ENCODE data around the gene VSTM2B.
"Not testable (repeated sequence)": the region's sequence is repeated elsewhere in the genome, so short reads cannot be mapped to it uniquely, and the experiment has no call there.

VSTM2B gene

GRCh38 chr19:29551774-29552173, 26.0 kb downstream of the VSTM2B start:
- no peaks in the 10 kb centered on the region for H3F3A ChIP-seq (ENCODE audit: insufficient read depth, low read length)
- no peak for DNase-seq
- TF ChIP-seq EZH2phosphoT487 (IDR thresholded peaks at IDR 0.05; ENCODE audit: low read length) (no peak), EZH2 (optimal IDR thresholded peaks at IDR 0.05; ENCODE audit: low read depth, low read length) (no peak), CTCF (IDR thresholded peaks at IDR 0.05; ENCODE audit: low read length) (no peak)

GRCh38 chr19:29552454-29553280, 26.9 kb downstream of the VSTM2B start:
- TF ChIP-seq EZH2 (optimal IDR thresholded peaks at IDR 0.05; ENCODE audit: low read depth, low read length), result no peak
- TF ChIP-seq EZH2phosphoT487 (IDR thresholded peaks at IDR 0.05; ENCODE audit: low read length), result no peak
- no peak for TF ChIP-seq CTCF (IDR thresholded peaks at IDR 0.05; ENCODE audit: low read length)
- H3K27me3 ChIP-seq (replicated peaks; ENCODE audit: insufficient read depth, low read length), result peaks cover 23% of the 10 kb centered on the region; the same call in 1 of the 2 replicates
- no peak for DNase-seq
- no peaks in the 10 kb centered on the region for H3F3A ChIP-seq (ENCODE audit: insufficient read depth, low read length)
- H3K9me2 ChIP-seq (replicated peaks; ENCODE audit: insufficient read depth, low read length), result no peaks in the 10 kb centered on the region
- H3K27ac ChIP-seq (ENCODE audit: low read length), result no peak overlapping the region
- no peak overlapping the region for H3K4me2 ChIP-seq (ENCODE audit: low read depth, low read length)
- H3K4me1 ChIP-seq (ENCODE audit: low read length), result no peaks in the 10 kb centered on the region
- H3K79me2 ChIP-seq (ENCODE audit: low read length), result no peaks in the 10 kb centered on the region
- H3K36me3 ChIP-seq (replicated peaks; ENCODE audit: insufficient read depth, low read length), result no peaks in the 10 kb centered on the region
- H3K9ac ChIP-seq (ENCODE audit: low read length), result no peak overlapping the region
- no peaks in the 10 kb centered on the region for H3K9me3 ChIP-seq (replicated peaks; ENCODE audit: insufficient read depth, low read length)
- H3K4me3 ChIP-seq (ENCODE audit: low read length), result no peak overlapping the region
- no peak overlapping the region for H2AFZ ChIP-seq (ENCODE audit: low read length)
- H4K20me1 ChIP-seq (ENCODE audit: insufficient read depth, low read length), result no peaks in the 10 kb centered on the region

More at GRCh38 chr19:29551774-29552173, 26.0 kb downstream of the VSTM2B start:
- Histone ChIP-seq H3K9me2 (replicated peaks; ENCODE audit: insufficient read depth, low read length) (no peaks in the 10 kb centered on the region), H4K20me1 (ENCODE audit: insufficient read depth, low read length) (no peaks in the 10 kb centered on the region), H2AFZ (ENCODE audit: low read length) (no peak overlapping the region), H3K27ac (ENCODE audit: low read length) (no peak overlapping the region), H3K36me3 (replicated peaks; ENCODE audit: insufficient read depth, low read length) (no peaks in the 10 kb centered on the region), H3K79me2 (ENCODE audit: low read length) (no peaks in the 10 kb centered on the region), H3K9me3 (replicated peaks; ENCODE audit: insufficient read depth, low read length) (no peaks in the 10 kb centered on the region), H3K4me3 (ENCODE audit: low read length) (no peak overlapping the region), H3K27me3 (replicated peaks; ENCODE audit: insufficient read depth, low read length) (peaks cover 25% of the 10 kb centered on the region; the same call in 1 of the 2 replicates), H3K9ac (ENCODE audit: low read length) (no peak overlapping the region), H3K4me1 (ENCODE audit: low read length) (no peaks in the 10 kb centered on the region), H3K4me2 (ENCODE audit: low read depth, low read length) (no peak overlapping the region)

GRCh38 chr19:29554149-29554548, 28.4 kb downstream of the VSTM2B start:
- H3K36me3 ChIP-seq (replicated peaks; ENCODE audit: insufficient read depth, low read length), result no peaks in the 10 kb centered on the region
- DNase-seq, result no peak
- H3K4me3 ChIP-seq (ENCODE audit: low read length), result no peak overlapping the region
- H3K9ac ChIP-seq (ENCODE audit: low read length), result no peak overlapping the region
- TF ChIP-seq CTCF (IDR thresholded peaks at IDR 0.05; ENCODE audit: low read length) (no peak), EZH2 (optimal IDR thresholded peaks at IDR 0.05; ENCODE audit: low read depth, low read length) (no peak), EZH2phosphoT487 (IDR thresholded peaks at IDR 0.05; ENCODE audit: low read length) (no peak)
- H3F3A ChIP-seq (ENCODE audit: insufficient read depth, low read length), result no peaks in the 10 kb centered on the region
- no peaks in the 10 kb centered on the region for H3K79me2 ChIP-seq (ENCODE audit: low read length)
- no peak overlapping the region for H3K4me2 ChIP-seq (ENCODE audit: low read depth, low read length)
- H3K9me2 ChIP-seq (replicated peaks; ENCODE audit: insufficient read depth, low read length), result no peaks in the 10 kb centered on the region
- peaks cover 17% of the 10 kb centered on the region; the same call in 1 of the 2 replicates for H3K27me3 ChIP-seq (replicated peaks; ENCODE audit: insufficient read depth, low read length)
- H3K9me3 ChIP-seq (replicated peaks; ENCODE audit: insufficient read depth, low read length), result no peaks in the 10 kb centered on the region
- H3K27ac ChIP-seq (ENCODE audit: low read length), result no peak overlapping the region
- H4K20me1 ChIP-seq (ENCODE audit: insufficient read depth, low read length), result no peaks in the 10 kb centered on the region
- H2AFZ ChIP-seq (ENCODE audit: low read length), result no peak overlapping the region
- no peaks in the 10 kb centered on the region for H3K4me1 ChIP-seq (ENCODE audit: low read length)

- peaks cover 32% of the 10 kb centered on the region for H3K27me3 ChIP-seq (replicated peaks; ENCODE audit: insufficient read depth, low read length)
- not testable (repeated sequence) for H4K20me1 ChIP-seq (ENCODE audit: insufficient read depth, low read length); H3K9ac ChIP-seq (ENCODE audit: low read length); H3K27ac ChIP-seq (ENCODE audit: low read length); H2AFZ ChIP-seq (ENCODE audit: low read length); H3F3A ChIP-seq (ENCODE audit: insufficient read depth, low read length); H3K4me2 ChIP-seq (ENCODE audit: low read depth, low read length); H3K79me2 ChIP-seq (ENCODE audit: low read length); H3K4me3 ChIP-seq (ENCODE audit: low read length); H3K9me3 ChIP-seq (replicated peaks; ENCODE audit: insufficient read depth, low read length); H3K36me3 ChIP-seq (replicated peaks; ENCODE audit: insufficient read depth, low read length); DNase-seq; H3K9me2 ChIP-seq (replicated peaks; ENCODE audit: insufficient read depth, low read length); H3K4me1 ChIP-seq (ENCODE audit: low read length)
Observed at GRCh38 chr19:29559110-29559509, 33.3 kb downstream of the VSTM2B start.
